NT2/D1 (cell line): ENCODE measurements around the gene POLR2L.

Source experiments
- SUZ12 ChIP-seq: IDR thresholded peaks from 2 replicates; pipeline ENCODE4 v1.6.1; 2011; ENCODE audit not compliant: insufficient read length, insufficient read depth; ENCODE audit errors: extremely low read depth
- YY1 ChIP-seq: IDR thresholded peaks from 2 replicates; pipeline ENCODE4 v1.6.1; 2011; ENCODE audit not compliant: insufficient read length, insufficient read depth
- ZNF274 ChIP-seq: IDR thresholded peaks from 2 replicates; pipeline ENCODE4 v1.6.1; 2011; ENCODE audit warnings: mild to moderate bottlenecking, low read depth, low read length

- no peak for TF ChIP-seq ZNF274
- no peak for TF ChIP-seq YY1
- no peak for TF ChIP-seq SUZ12
These were observed 35.2 kb upstream of the POLR2L start for GRCh38 chr11:877565-877964.
